ENCODE measurements around the gene NAGLU.

DNA sequence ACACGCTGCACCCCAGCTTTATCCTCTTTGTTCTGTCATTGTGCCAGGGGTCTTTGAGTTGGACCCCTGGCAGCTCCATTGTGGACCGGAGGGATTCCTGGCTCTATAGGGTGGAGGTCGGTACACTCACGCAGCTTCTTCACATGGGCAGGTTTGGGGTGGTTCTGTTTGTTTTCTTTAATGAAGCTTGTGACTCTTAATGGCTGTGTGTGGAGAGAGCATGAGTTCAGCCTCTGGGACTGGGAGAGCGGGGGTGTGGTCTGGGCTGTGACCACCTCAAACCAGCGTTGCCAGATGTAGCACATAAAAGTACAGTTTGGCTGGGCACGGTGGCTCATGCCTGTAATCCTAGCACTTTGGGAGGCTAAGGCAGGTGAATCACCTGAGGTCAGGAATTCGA is 21.2 kb upstream of the NAGLU start:
- TF ChIP-seq, protein P1, sequence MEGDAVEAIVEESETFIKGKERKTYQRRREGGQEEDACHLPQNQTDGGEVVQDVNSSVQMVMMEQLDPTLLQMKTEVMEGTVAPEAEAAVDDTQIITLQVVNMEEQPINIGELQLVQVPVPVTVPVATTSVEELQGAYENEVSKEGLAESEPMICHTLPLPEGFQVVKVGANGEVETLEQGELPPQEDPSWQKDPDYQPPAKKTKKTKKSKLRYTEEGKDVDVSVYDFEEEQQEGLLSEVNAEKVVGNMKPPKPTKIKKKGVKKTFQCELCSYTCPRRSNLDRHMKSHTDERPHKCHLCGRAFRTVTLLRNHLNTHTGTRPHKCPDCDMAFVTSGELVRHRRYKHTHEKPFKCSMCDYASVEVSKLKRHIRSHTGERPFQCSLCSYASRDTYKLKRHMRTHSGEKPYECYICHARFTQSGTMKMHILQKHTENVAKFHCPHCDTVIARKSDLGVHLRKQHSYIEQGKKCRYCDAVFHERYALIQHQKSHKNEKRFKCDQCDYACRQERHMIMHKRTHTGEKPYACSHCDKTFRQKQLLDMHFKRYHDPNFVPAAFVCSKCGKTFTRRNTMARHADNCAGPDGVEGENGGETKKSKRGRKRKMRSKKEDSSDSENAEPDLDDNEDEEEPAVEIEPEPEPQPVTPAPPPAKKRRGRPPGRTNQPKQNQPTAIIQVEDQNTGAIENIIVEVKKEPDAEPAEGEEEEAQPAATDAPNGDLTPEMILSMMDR (IDR thresholded peaks at IDR 0.05; ENCODE audit: low read depth, low read length, poor library complexity, severe bottlenecking) = no peak
- TF ChIP-seq EZH2phosphoT487 (IDR thresholded peaks at IDR 0.05; ENCODE audit: borderline replicate concordance, low read length) = no peak

All from DOHH2 (cell line).